Endothelial cell (in vitro differentiated cells): ENCODE results near the gene ADD1. TPM values are rescaled to one million over a fixed set of nuclear protein-coding genes. Genes with fewer than 3 reads are reported as not detected.
"Not testable (repeated sequence)": the region's sequence is repeated elsewhere in the genome, so short reads cannot be mapped to it uniquely, and the experiment has no call there.

Experiments
- DNase-seq: peaks from one replicate; pipeline ENCODE4 v3.0.0; 2021; ENCODE audit warnings: low spot score
- H3K27ac Mint-ChIP-seq: one replicate; pipeline ENCODE4 v1.8.0; 2021; ENCODE audit warnings: mixed read lengths, inconsistent platforms; ENCODE audit not compliant: unreplicated experiment
- H3K27me3 Mint-ChIP-seq: one replicate; pipeline ENCODE4 v1.8.0; 2021; ENCODE audit warnings: mild to moderate bottlenecking, moderate library complexity, mixed read lengths, inconsistent platforms; ENCODE audit not compliant: unreplicated experiment
- H3K36me3 Mint-ChIP-seq: one replicate; pipeline ENCODE4 v1.8.0; 2021; ENCODE audit warnings: mild to moderate bottlenecking, low read depth, mixed read lengths, inconsistent platforms; ENCODE audit not compliant: unreplicated experiment
- H3K4me1 Mint-ChIP-seq: one replicate; pipeline ENCODE4 v1.8.0; 2021; ENCODE audit warnings: mild to moderate bottlenecking, mixed read lengths, inconsistent platforms; ENCODE audit not compliant: unreplicated experiment
- H3K4me3 Mint-ChIP-seq: one replicate; pipeline ENCODE4 v1.8.0; 2021; ENCODE audit warnings: mild to moderate bottlenecking, mixed read lengths, inconsistent platforms; ENCODE audit not compliant: unreplicated experiment
- H3K9me3 Mint-ChIP-seq: one replicate; pipeline ENCODE4 v1.8.0; 2021; ENCODE audit warnings: mixed read lengths, inconsistent platforms; ENCODE audit not compliant: unreplicated experiment
- CTCF ChIP-seq: fragments of 200-600 bp; sonication (generic); IDR thresholded peaks from one replicate; pipeline ENCODE4 v1.5.0; 2021; ENCODE audit warnings: antibody characterized with exemption; ENCODE audit not compliant: unreplicated experiment
- total RNA-seq: library from RNA; stranded (reverse); fragmentation: NEBNext Ultra II Directional; extraction: Animal tissue kit (Norgen Biotek cat#: 25700); gene quantifications from one replicate; pipeline ENCODE4 v1.2.1, GENCODE V29; 2021; ENCODE audit not compliant: unreplicated experiment

ADD1 gene
- total RNA-seq, 1 donor from 2014 or later = 337 TPM

- H3K4me3 Mint-ChIP-seq = no peak overlapping the region
- peak overlapping the region; percentile 72 for H3K27ac Mint-ChIP-seq
- no peaks in the 10 kb centered on the region for H3K9me3 Mint-ChIP-seq
- H3K4me1 Mint-ChIP-seq = peaks cover 16% of the 10 kb centered on the region
- no peak for DNase-seq
- peaks cover 39% of the 10 kb centered on the region for H3K36me3 Mint-ChIP-seq
- no peaks in the 10 kb centered on the region for H3K27me3 Mint-ChIP-seq
- TF ChIP-seq CTCF = peak; percentile 65
Measured at GRCh38 chr4:2954358-2955185, 110.9 kb downstream of the ADD1 start.

DNA sequence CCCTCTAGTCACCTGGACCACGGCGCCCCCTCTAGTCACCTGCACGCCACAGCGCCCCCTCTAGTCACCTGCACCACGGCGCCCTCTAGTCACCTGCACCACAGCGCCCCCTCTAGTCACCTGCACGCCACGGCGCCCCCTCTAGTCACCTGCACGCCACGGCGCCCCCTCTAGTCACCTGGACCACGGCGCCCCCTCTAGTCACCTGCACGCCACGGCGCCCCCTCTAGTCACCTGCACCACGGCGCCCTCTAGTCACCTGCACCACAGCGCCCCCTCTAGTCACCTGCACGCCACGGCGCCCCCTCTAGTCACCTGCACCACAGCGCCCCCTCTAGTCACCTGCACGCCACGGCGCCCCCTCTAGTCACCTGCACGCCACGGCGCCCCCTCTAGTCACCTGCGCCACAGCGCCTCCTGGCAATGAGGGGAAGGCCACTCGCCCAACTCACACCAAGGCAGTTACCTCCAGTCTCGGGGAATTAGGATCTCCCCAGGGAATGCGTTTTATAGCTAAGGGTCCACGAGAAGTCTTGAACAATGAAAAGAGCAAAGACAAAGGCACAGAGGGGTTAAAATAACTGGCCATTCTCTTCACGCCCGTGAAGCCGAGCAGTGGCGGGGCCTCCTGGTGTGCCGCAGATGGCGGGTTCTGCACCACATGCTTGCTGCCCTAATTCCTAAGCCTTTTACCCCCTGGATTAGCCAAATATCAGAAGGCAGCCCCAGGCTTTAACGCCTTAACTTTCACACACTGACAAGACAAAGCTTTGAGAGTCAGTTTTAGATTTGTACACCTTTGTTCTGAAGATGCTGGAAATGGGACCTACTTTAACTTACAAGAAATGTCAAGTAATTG, 111.8 kb downstream of the ADD1 start:
- H3K27me3 Mint-ChIP-seq, H3K27ac Mint-ChIP-seq, H3K4me3 Mint-ChIP-seq, H3K9me3 Mint-ChIP-seq, DNase-seq: not testable (repeated sequence)
- Mint-ChIP-seq H3K36me3 (peaks cover 33% of the 10 kb centered on the region), H3K4me1 (peaks cover 17% of the 10 kb centered on the region)
- peak; percentile 53 for TF ChIP-seq CTCF

- no peak for DNase-seq
- H3K9me3 Mint-ChIP-seq = no peaks in the 10 kb centered on the region
- peaks cover 30% of the 10 kb centered on the region for H3K4me1 Mint-ChIP-seq
- peak overlapping the region; percentile 83 for H3K27ac Mint-ChIP-seq
- peaks cover 23% of the 10 kb centered on the region for H3K36me3 Mint-ChIP-seq
- no peak overlapping the region for H3K4me3 Mint-ChIP-seq
- peaks cover 2% of the 10 kb centered on the region for H3K27me3 Mint-ChIP-seq
- no peak for TF ChIP-seq CTCF
Measured at GRCh38 chr4:2958446-2958845, 114.8 kb downstream of the ADD1 start.

DNA sequence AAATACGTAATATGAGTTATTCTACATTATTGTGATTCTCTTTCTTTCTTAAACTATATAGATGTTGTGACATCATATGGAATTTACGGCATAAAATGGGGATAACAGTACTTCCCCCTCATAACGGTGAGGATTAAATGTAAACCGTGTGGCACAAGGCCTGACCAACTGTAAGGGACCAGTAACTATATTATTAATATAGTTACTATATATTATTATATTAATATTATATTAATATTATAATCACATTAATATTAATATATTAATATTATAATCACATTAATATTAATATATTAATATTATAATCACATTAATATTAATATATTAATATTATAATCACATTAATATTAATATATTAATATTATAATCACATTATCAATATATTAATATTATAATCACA, 116.8 kb downstream of the ADD1 start:
- H3K4me1 Mint-ChIP-seq = peaks cover 34% of the 10 kb centered on the region
- not testable (repeated sequence) for H3K4me3 Mint-ChIP-seq, H3K27me3 Mint-ChIP-seq, H3K9me3 Mint-ChIP-seq, DNase-seq
- H3K36me3 Mint-ChIP-seq = peaks cover 28% of the 10 kb centered on the region
- peak overlapping the region; percentile 24 for H3K27ac Mint-ChIP-seq

DNA sequence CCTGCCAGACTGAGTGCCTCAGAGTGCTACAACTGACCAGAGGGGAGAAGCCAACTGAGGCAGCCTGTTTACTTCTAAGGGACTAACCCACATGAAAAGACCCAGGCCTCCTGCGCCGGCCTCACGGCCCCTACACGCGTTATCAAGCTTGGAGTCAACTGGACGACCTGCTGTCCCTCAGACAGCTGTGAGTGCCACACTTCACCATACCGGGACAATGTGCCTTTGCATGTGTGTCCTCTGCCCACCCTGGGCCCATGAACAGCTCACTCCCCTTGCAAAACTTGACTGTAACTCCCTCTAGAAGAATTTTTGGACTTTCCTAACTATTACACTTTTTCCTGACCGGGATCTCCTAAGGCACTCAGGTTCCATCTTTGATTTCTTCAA, 117.8 kb downstream of the ADD1 start:
- peak overlapping the region; percentile 97 for H3K4me3 Mint-ChIP-seq
- H3K4me1 Mint-ChIP-seq = peaks cover 34% of the 10 kb centered on the region
- H3K27me3 Mint-ChIP-seq = peaks cover 8% of the 10 kb centered on the region
- H3K27ac Mint-ChIP-seq = peak overlapping the region; percentile 10
- H3K36me3 Mint-ChIP-seq = peaks cover 18% of the 10 kb centered on the region
- TF ChIP-seq CTCF = no peak
- DNase-seq = peak; percentile 31
- H3K9me3 Mint-ChIP-seq = no peaks in the 10 kb centered on the region
